Measurements from ENCODE around the gene OLFML2B. TPM values are rescaled to one million over a fixed set of nuclear protein-coding genes. Genes with fewer than 3 reads are reported as not detected.

OLFML2B gene
- total RNA-seq, 1 experiment from 2014 or later: 20.5 TPM

GRCh38 chr1:161988413-161988812, 35.3 kb downstream of the OLFML2B start:
- no peak for DNase-seq (ENCODE audit: low read depth)
- in situ Hi-C loops (cut with HindIII; ENCODE audit: low pct_unique_long_range_greater_than_20kb, low sequenced_read_pairs): no loop called here

- in situ Hi-C loops (cut with HindIII; ENCODE audit: low pct_unique_long_range_greater_than_20kb, low sequenced_read_pairs): no loop called here
- no peak for DNase-seq (ENCODE audit: low read depth)
Measured at GRCh38 chr1:161987872-161988271, 35.8 kb downstream of the OLFML2B start.

- DNase-seq (ENCODE audit: low read depth): no peak
- in situ Hi-C loops (cut with HindIII; ENCODE audit: low pct_unique_long_range_greater_than_20kb, low sequenced_read_pairs): no loop called here
Measured at GRCh38 chr1:161987303-161987702, 36.4 kb downstream of the OLFML2B start.

GRCh38 chr1:161986328-161986727, 37.3 kb downstream of the OLFML2B start:
- no peak for DNase-seq (ENCODE audit: low read depth)
- in situ Hi-C loops (cut with HindIII; ENCODE audit: low pct_unique_long_range_greater_than_20kb, low sequenced_read_pairs): no loop called here

GRCh38 chr1:161985301-161985822, 38.3 kb downstream of the OLFML2B start:
- DNase-seq (ENCODE audit: low read depth): no peak
- in situ Hi-C loops (cut with HindIII; ENCODE audit: low pct_unique_long_range_greater_than_20kb, low sequenced_read_pairs): no loop called here

- no peak for DNase-seq (ENCODE audit: low read depth)
- in situ Hi-C loops (cut with HindIII; ENCODE audit: low pct_unique_long_range_greater_than_20kb, low sequenced_read_pairs): no loop called here
Measured at GRCh38 chr1:161983725-161984124, 39.9 kb downstream of the OLFML2B start.

GRCh38 chr1:161982917-161983316, 40.8 kb downstream of the OLFML2B start:
- in situ Hi-C loops (cut with HindIII; ENCODE audit: low pct_unique_long_range_greater_than_20kb, low sequenced_read_pairs): no loop called here
- no peak for DNase-seq (ENCODE audit: low read depth)

- in situ Hi-C loops (cut with HindIII; ENCODE audit: low pct_unique_long_range_greater_than_20kb, low sequenced_read_pairs): no loop called here
- DNase-seq (ENCODE audit: low read depth): no peak
Measured at GRCh38 chr1:161982507-161982895, 41.2 kb downstream of the OLFML2B start.

GRCh38 chr1:161981735-161982506, 41.7 kb downstream of the OLFML2B start:
- no peak for DNase-seq (ENCODE audit: low read depth)
- in situ Hi-C loops (cut with HindIII; ENCODE audit: low pct_unique_long_range_greater_than_20kb, low sequenced_read_pairs): no loop called here

- no peak for DNase-seq (ENCODE audit: low read depth)
- in situ Hi-C loops (cut with HindIII; ENCODE audit: low pct_unique_long_range_greater_than_20kb, low sequenced_read_pairs): no loop called here
Measured at GRCh38 chr1:161981126-161981525, 42.5 kb downstream of the OLFML2B start.

- in situ Hi-C loops (cut with HindIII; ENCODE audit: low pct_unique_long_range_greater_than_20kb, low sequenced_read_pairs): no loop called here
- no peak for DNase-seq (ENCODE audit: low read depth)
Measured at GRCh38 chr1:161978011-161978790, 45.5 kb downstream of the OLFML2B start.

GRCh38 chr1:161973924-161974845, 49.5 kb downstream of the OLFML2B start:
- in situ Hi-C loops (cut with HindIII; ENCODE audit: low pct_unique_long_range_greater_than_20kb, low sequenced_read_pairs): no loop called here
- DNase-seq (ENCODE audit: low read depth): no peak

GRCh38 chr1:161972828-161973227, 50.8 kb downstream of the OLFML2B start:
- no peak for DNase-seq (ENCODE audit: low read depth)
- in situ Hi-C loops (cut with HindIII; ENCODE audit: low pct_unique_long_range_greater_than_20kb, low sequenced_read_pairs): no loop called here

GRCh38 chr1:161970633-161971032, 53.0 kb downstream of the OLFML2B start:
- in situ Hi-C loops (cut with HindIII; ENCODE audit: low pct_unique_long_range_greater_than_20kb, low sequenced_read_pairs): no loop called here
- no peak for DNase-seq (ENCODE audit: low read depth)

- in situ Hi-C loops (cut with HindIII; ENCODE audit: low pct_unique_long_range_greater_than_20kb, low sequenced_read_pairs): no loop called here
Measured at GRCh38 chr1:161970036-161970435, 53.6 kb downstream of the OLFML2B start.

GRCh38 chr1:161966067-161966466, 57.6 kb downstream of the OLFML2B start:
- no peak for DNase-seq (ENCODE audit: low read depth)

More at GRCh38 chr1:161970036-161970435, 53.6 kb downstream of the OLFML2B start:
- DNase-seq (ENCODE audit: low read depth): no peak

GRCh38 chr1:161962091-161962887, 61.4 kb downstream of the OLFML2B start:
- in situ Hi-C loops (cut with HindIII; ENCODE audit: low pct_unique_long_range_greater_than_20kb, low sequenced_read_pairs): loop anchor here (10.0 kb wide), 1 partner anchor 47 kb away; no protein-coding TSS in a partner anchor
- DNase-seq (ENCODE audit: low read depth): peak; percentile 46

More at GRCh38 chr1:161966067-161966466, 57.6 kb downstream of the OLFML2B start:
- in situ Hi-C loops (cut with HindIII; ENCODE audit: low pct_unique_long_range_greater_than_20kb, low sequenced_read_pairs): loop anchor here (10.0 kb wide), 1 partner anchor 51 kb away; no protein-coding TSS in a partner anchor

All from Caki2 (cell line).